Sigmoid colon (tissue), 7 donors: Measurements from ENCODE around the gene KLF6. TPM values are rescaled to one million over a fixed set of nuclear protein-coding genes. Genes with fewer than 3 reads are reported as not detected.

Source experiments
- DNase-seq: peaks from one replicate; pipeline ENCODE4 v3.0.0-alpha.2; 2019
- H3K27ac ChIP-seq, 4 donors: fragments of 200-600 bp; sonication (generic); one replicate each; pipeline ENCODE4 v1.5.1; 2016 to 2019; ENCODE audit warnings: mild to moderate bottlenecking in 1 of 4
- H3K27me3 ChIP-seq, 3 donors: fragments of 200-600 bp; sonication (generic); one replicate each; pipeline ENCODE4 v1.5.1; 2019; ENCODE audit warnings: mild to moderate bottlenecking in 1 of 3
- H3K36me3 ChIP-seq, 4 donors: fragments of 200-600 bp; sonication (generic); one replicate each; pipeline ENCODE4 v1.5.1; 2016 to 2019
- H3K4me1 ChIP-seq, 4 donors: fragments of 200-600 bp; sonication (generic); one replicate each; pipeline ENCODE4 v1.5.1; 2017 to 2019
- H3K4me3 ChIP-seq, 4 donors: fragments of 200-600 bp; sonication (generic); one replicate each; pipeline ENCODE4 v1.5.1; 2017 to 2019; ENCODE audit warnings: mild to moderate bottlenecking in 2 of 4, moderate library complexity in 1 of 4
- H3K9me3 ChIP-seq, 4 donors: fragments of 200-600 bp in 3 of 4; sonication (generic) in 3 of 4; one replicate each; pipeline versions ENCODE4 v1.5.1 to v1.6.1; 2013 to 2019
- EP300 ChIP-seq, 4 donors: sonication (generic); formaldehyde crosslinking; IDR thresholded peaks; one replicate each; pipeline ENCODE4 v1.6.1; 2017; ENCODE audit warnings: antibody characterized with exemption in 4 of 4
- POLR2A ChIP-seq, 2 donors: fragments of 450-650 bp; IDR thresholded peaks; one replicate each; pipeline ENCODE4 v1.6.1; 2016; ENCODE audit warnings: antibody characterized with exemption in 2 of 2, mild to moderate bottlenecking in 2 of 2, moderate library complexity in 2 of 2
- POLR2AphosphoS5 ChIP-seq, 4 donors: sonication (generic); formaldehyde crosslinking; IDR thresholded peaks; one replicate each; pipeline ENCODE4 v1.6.1; 2017; ENCODE audit warnings: antibody characterized with exemption in 4 of 4
- WGBS, 2 donors: extraction: QIAGEN DNeasy Blood & Tissue Kit; methylation state at CpG; one replicate each; pipeline ENCODE4 v1.1.7; 2013; 5-methylcytosine and 5-hydroxymethylcytosine counted together
- intact Hi-C: fragments of 100-400 bp; cut with DNase I; formaldehyde crosslinking; loops from one replicate; pipeline ENCODE4 v1.15.1; 2023
- polyA plus RNA-seq, 3 donors: library from polyadenylated mRNA; stranded (reverse); fragments of 200-250 nt; gene quantifications; one replicate each; pipeline ENCODE4 v1.2.3, GENCODE V29; 2013
- total RNA-seq, 4 donors: library from RNA; depleted of rRNA; stranded (reverse); fragments of >200 nt; gene quantifications; one replicate each; pipeline ENCODE4 v1.1.0, GENCODE V29; 2016
- TF ChIP-seq, protein P1 (sequence below), 4 experiments: fragments of 450-650 bp in 3 of 4; fragments of 200-600 bp in 1 of 4; IDR thresholded peaks; one replicate each; pipeline ENCODE4 v1.5.1; 2016 to 2019; ENCODE audit warnings: antibody characterized with exemption in 4 of 4, mild to moderate bottlenecking in 3 of 4, moderate library complexity in 2 of 4
- donor health status: healthy with polysubstance abuse.
- donor health status: Bipolar disorder and iron deficiency.
- donor health status: healthy.

KLF6 gene
- total and polyA plus RNA-seq, 7 donors: 50.3 to 137 (median 91.6) TPM

DNA sequence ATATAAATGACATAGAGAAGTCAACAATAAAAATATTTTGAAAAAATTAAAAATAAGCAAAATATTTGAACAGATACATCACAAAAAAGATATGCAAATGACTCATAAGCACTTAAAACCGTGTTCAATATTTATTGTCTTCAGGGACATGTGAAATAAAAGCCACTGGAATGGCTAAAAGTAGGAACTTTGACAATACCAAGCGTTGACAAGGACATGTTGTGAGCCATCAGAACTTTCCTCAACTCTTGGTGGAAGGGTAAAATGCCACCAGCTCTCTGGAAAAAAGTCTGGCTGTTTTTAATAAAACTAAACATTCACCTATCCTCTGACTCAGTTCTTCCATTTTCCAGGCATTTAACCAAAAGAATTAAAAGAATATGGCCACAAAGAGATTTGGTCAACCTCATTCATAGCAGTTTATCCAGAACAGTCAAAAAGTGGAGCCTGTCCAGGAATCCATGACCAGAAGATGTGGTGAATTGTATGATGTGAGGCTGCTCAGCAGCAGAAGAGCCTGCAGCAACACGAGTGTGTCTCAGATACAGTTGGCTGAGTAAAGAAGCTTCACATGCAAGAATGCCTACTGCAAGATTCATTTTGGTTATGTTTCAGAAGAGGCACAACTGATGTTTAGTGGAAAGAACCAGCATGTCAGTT lies 7.1 kb upstream of the KLF6 start:
- Histone ChIP-seq H3K4me1 (no peaks in the 10 kb centered on the region), H3K4me3 (no peak overlapping the region), H3K9me3 (no peaks in the 10 kb centered on the region), H3K27ac (no peak overlapping the region), H3K36me3 (no peaks in the 10 kb centered on the region), H3K27me3 (no peaks in the 10 kb centered on the region)
- 83 to 84% methylated on average over 3 of the region's 3 CpGs for WGBS, 2 donors
- DNase-seq: no peak
- intact Hi-C loops: no loop called here
- TF ChIP-seq, protein P1, sequence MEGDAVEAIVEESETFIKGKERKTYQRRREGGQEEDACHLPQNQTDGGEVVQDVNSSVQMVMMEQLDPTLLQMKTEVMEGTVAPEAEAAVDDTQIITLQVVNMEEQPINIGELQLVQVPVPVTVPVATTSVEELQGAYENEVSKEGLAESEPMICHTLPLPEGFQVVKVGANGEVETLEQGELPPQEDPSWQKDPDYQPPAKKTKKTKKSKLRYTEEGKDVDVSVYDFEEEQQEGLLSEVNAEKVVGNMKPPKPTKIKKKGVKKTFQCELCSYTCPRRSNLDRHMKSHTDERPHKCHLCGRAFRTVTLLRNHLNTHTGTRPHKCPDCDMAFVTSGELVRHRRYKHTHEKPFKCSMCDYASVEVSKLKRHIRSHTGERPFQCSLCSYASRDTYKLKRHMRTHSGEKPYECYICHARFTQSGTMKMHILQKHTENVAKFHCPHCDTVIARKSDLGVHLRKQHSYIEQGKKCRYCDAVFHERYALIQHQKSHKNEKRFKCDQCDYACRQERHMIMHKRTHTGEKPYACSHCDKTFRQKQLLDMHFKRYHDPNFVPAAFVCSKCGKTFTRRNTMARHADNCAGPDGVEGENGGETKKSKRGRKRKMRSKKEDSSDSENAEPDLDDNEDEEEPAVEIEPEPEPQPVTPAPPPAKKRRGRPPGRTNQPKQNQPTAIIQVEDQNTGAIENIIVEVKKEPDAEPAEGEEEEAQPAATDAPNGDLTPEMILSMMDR (IDR thresholded peaks at IDR 0.05): no peak
- TF ChIP-seq EP300 (IDR thresholded peaks at IDR 0.05) (no peak), POLR2A (IDR thresholded peaks at IDR 0.05) (no peak), POLR2AphosphoS5 (IDR thresholded peaks at IDR 0.05) (no peak)

DNA sequence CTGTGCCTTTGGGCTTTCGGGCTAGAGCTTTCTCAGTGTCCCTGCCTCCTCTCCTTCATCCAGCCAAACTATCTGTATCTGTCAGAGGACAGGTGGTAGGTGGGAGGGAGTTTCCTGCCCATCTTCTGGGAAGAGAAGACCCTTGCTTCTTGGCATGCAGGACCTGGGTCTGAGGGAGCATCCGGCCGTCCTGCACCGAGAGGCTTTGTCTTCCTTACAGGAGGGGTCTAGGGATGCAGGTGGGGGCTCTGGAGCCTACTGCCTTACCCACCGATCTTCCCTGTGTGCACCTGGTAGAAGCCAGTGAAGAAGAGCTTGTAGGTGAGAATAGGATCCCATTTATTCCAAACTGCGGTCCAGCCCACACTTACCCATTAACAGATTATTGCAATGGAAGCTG lies 5.8 kb upstream of the KLF6 start:
- TF ChIP-seq EP300 (IDR thresholded peaks at IDR 0.05) (no peak), POLR2AphosphoS5 (IDR thresholded peaks at IDR 0.05) (no peak), POLR2A (IDR thresholded peaks at IDR 0.05) (no peak)
- TF ChIP-seq, protein P1 (IDR thresholded peaks at IDR 0.05): no peak
- no peaks in the 10 kb centered on the region for H3K36me3 ChIP-seq
- H3K9me3 ChIP-seq: no peaks in the 10 kb centered on the region
- DNase-seq: no peak
- no peaks in the 10 kb centered on the region for H3K27me3 ChIP-seq
- intact Hi-C loops: no loop called here
- no peak overlapping the region for H3K4me3 ChIP-seq
- 96 to 97% methylated on average over 6 of the region's 6 CpGs for WGBS, 2 donors
- no peak overlapping the region for H3K27ac ChIP-seq
- H3K4me1 ChIP-seq: peaks cover 0 to 6% (median 0%) of the 10 kb centered on the region in 4 donors

DNA sequence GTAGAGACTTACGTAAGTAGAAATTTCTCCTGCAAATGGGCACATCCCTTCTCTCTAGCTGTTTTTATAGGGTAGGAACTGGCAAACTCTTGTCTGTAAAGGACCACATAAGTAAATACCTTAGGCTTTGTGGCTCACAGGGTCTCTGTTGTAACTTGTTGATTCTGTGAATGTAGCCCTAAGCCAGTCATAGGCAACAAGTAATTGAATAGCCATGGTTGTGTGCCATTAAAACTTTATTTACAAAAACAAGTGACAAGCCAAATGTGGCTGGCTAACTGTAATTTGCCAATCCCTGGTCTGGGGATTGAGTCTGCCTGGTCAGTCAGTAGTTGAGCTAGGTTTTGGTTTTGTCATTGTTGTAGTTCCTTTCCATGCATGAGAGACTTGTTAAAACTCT lies 5.3 kb upstream of the KLF6 start:
- Histone ChIP-seq H3K27me3 (no peaks in the 10 kb centered on the region), H3K4me3 (no peak overlapping the region), H3K9me3 (no peaks in the 10 kb centered on the region), H3K27ac (no peak overlapping the region), H3K36me3 (no peaks in the 10 kb centered on the region), H3K4me1 (peaks cover 0 to 6% (median 0%) of the 10 kb centered on the region in 4 donors)
- intact Hi-C loops: no loop called here
- no peak for DNase-seq
- 95 to 98% methylated on average over 1 of the region's 1 CpG for WGBS, 2 donors
- TF ChIP-seq EP300 (IDR thresholded peaks at IDR 0.05) (no peak), POLR2AphosphoS5 (IDR thresholded peaks at IDR 0.05) (no peak)
- TF ChIP-seq, protein P1 (IDR thresholded peaks at IDR 0.05): no peak

DNA sequence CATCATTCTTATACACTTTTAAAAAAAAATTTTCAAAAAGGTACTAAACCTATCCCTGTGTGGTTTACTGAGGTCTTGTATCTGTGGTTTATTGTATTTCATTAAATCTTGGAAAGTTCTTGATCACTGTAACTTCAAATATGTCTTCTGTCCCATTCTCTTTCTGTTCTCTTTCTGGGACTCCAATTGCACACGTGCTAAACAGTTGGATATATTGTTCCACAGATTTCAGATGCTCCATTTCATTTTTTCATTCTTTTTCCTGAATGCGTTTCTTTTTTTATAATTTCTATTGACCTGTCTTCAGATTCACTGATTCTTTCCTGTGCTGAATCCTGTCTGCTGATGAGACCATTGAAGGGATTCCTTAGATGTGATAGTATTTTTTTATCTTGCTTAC lies 4.6 kb upstream of the KLF6 start:
- Histone ChIP-seq H3K4me3 (no peak overlapping the region), H3K36me3 (no peaks in the 10 kb centered on the region), H3K27me3 (no peaks in the 10 kb centered on the region), H3K4me1 (peaks cover 0 to 6% (median 0%) of the 10 kb centered on the region in 4 donors), H3K9me3 (no peaks in the 10 kb centered on the region), H3K27ac (no peak overlapping the region)
- DNase-seq: no peak
- WGBS, 2 donors: 96 to 100% methylated on average over 2 of the region's 2 CpGs
- intact Hi-C loops: loop anchor here (5.0 kb wide), 1 partner anchor 408 kb away; no protein-coding TSS in a partner anchor
- TF ChIP-seq POLR2AphosphoS5 (IDR thresholded peaks at IDR 0.05) (no peak), POLR2A (IDR thresholded peaks at IDR 0.05) (no peak), EP300 (IDR thresholded peaks at IDR 0.05) (no peak)
- TF ChIP-seq, protein P1 (IDR thresholded peaks at IDR 0.05): no peak

DNA sequence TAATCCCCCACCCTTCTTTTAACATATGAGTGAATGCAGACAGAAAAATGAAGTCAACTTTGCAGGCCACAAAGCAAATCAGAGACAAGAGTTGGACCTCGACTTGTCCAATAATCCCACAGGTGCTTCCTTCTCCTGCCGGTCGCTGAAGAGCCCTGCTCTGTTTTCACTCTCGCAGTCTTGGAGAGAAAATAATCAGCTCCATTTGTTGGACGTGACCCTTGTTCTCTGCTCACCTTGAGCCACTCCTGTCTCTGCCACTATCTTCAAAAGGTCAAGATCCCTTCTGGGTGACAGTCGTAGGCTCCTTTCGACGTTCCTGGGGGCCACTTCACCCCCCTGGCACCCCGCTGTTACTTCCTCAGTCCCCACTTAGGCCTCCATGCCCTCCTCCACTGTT lies 2.8 kb upstream of the KLF6 start:
- H3K4me1 ChIP-seq: peaks cover 0 to 6% (median 0%) of the 10 kb centered on the region in 4 donors
- H3K9me3 ChIP-seq: no peaks in the 10 kb centered on the region
- WGBS, 2 donors: 85 to 87% methylated on average over 9 of the region's 9 CpGs
- H3K36me3 ChIP-seq: no peaks in the 10 kb centered on the region
- H3K4me3 ChIP-seq: no peak overlapping the region
- no peak for TF ChIP-seq POLR2A (IDR thresholded peaks at IDR 0.05)
- TF ChIP-seq POLR2AphosphoS5 (IDR thresholded peaks at IDR 0.05): no peak
- TF ChIP-seq, protein P1 (IDR thresholded peaks at IDR 0.05): no peak
- TF ChIP-seq EP300 (IDR thresholded peaks at IDR 0.05): no peak
- no peak for DNase-seq
- H3K27ac ChIP-seq: peak overlapping the region in 2 of 4 donors; percentile 98 to 100
- no peaks in the 10 kb centered on the region for H3K27me3 ChIP-seq
- intact Hi-C loops: loop anchor here (5.0 kb wide), 1 partner anchor 409 kb away; no protein-coding TSS in a partner anchor
